ENCODE data around the gene DGKH.

DGKH gene

DNA sequence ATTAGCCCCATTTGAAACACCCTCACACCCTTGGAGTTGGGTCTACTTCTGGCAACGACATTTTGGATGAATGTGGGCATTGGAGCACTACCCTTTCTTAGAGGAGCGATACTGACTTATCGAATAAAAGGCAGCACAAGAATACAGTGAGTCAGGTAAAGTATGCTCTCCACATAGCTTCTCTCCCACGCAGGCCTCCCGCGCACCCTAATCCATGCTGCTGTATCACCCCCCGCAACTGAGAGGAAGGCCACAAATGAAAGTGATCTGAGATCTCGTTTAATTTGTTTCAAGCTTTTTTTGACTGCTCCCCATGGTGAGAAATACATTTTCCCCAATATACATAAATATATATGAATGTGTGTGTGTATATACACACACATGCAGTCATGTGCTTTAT lies 198.1 kb downstream of the DGKH start:
- H3K9me3 ChIP-seq (ENCODE audit: control insufficient read depth, insufficient read depth, low read length), result no peaks in the 10 kb centered on the region
- no peaks in the 10 kb centered on the region for H3K36me3 ChIP-seq (ENCODE audit: insufficient read depth, low read length)
- H3K9ac ChIP-seq (ENCODE audit: low read depth, low read length), result no peak overlapping the region
- no peaks in the 10 kb centered on the region for H3K4me1 ChIP-seq (ENCODE audit: insufficient read depth, low read length)

GRCh38 chr13:42247883-42248282 lies 199.4 kb downstream of the DGKH start:
- H3K9me3 ChIP-seq (ENCODE audit: control insufficient read depth, insufficient read depth, low read length), result no peaks in the 10 kb centered on the region
- H3K4me1 ChIP-seq (ENCODE audit: insufficient read depth, low read length), result no peaks in the 10 kb centered on the region
- no peaks in the 10 kb centered on the region for H3K36me3 ChIP-seq (ENCODE audit: insufficient read depth, low read length)
- no peak overlapping the region for H3K9ac ChIP-seq (ENCODE audit: low read depth, low read length)

- H3K36me3 ChIP-seq (ENCODE audit: insufficient read depth, low read length), result no peaks in the 10 kb centered on the region
- no peaks in the 10 kb centered on the region for H3K9me3 ChIP-seq (ENCODE audit: control insufficient read depth, insufficient read depth, low read length)
- H3K9ac ChIP-seq (ENCODE audit: low read depth, low read length), result no peak overlapping the region
- no peaks in the 10 kb centered on the region for H3K4me1 ChIP-seq (ENCODE audit: insufficient read depth, low read length)
Observed at GRCh38 chr13:42255886-42256285, 207.4 kb downstream of the DGKH start.

DNA sequence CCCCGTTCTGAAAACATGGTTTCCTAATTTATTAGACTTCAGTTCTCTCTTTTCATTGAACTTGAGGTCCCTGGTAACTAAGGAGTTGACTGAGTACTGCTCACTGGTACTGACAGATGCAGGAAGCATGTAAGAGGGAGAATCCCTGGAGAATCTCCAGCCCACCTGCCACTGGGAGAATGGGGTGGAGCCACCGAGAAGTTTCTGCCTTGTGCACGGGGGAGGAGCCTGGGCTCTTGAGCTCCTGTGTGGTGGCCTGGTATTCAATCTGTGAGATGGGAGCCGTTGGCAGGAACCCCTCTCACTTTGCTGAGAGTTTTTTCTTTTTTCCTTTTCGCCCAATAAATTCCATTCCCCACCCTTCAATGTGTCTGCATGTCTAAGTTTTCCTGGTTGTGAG lies 210.3 kb downstream of the DGKH start:
- Histone ChIP-seq H3K9me3 (ENCODE audit: control insufficient read depth, insufficient read depth, low read length) (no peaks in the 10 kb centered on the region; the same call in 1 of the 2 replicates), H3K9ac (ENCODE audit: low read depth, low read length) (no peak overlapping the region), H3K4me1 (ENCODE audit: insufficient read depth, low read length) (no peaks in the 10 kb centered on the region), H3K36me3 (ENCODE audit: insufficient read depth, low read length) (no peaks in the 10 kb centered on the region)

DNA sequence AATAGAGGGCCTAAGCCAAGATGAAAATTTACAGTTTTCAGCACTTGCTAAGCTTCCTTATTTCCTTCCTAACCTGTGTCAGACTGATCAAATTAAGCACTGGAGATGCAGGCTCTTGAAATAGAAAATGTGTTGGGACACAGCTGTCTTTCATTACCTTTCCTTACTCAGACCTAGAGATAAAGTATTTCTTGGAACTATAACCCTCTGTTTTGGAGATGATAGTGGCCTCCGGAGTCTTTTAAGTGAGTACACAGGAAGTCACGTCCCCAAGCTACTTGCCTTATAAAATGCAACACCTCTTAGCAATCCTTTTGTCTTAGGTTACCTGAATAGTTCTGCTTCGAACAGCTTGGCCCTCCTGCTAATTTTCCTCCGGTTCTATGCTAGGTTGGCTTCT lies 211.1 kb downstream of the DGKH start:
- Histone ChIP-seq H3K36me3 (ENCODE audit: insufficient read depth, low read length) (no peaks in the 10 kb centered on the region), H3K9me3 (ENCODE audit: control insufficient read depth, insufficient read depth, low read length) (no peaks in the 10 kb centered on the region; the same call in 1 of the 2 replicates), H3K4me1 (ENCODE audit: insufficient read depth, low read length) (no peaks in the 10 kb centered on the region), H3K9ac (ENCODE audit: low read depth, low read length) (no peak overlapping the region)

- no peaks in the 10 kb centered on the region for H3K4me1 ChIP-seq (ENCODE audit: insufficient read depth, low read length)
- H3K9me3 ChIP-seq (ENCODE audit: control insufficient read depth, insufficient read depth, low read length), result no peaks in the 10 kb centered on the region; the same call in 1 of the 2 replicates
- H3K9ac ChIP-seq (ENCODE audit: low read depth, low read length), result no peak overlapping the region
- no peaks in the 10 kb centered on the region for H3K36me3 ChIP-seq (ENCODE audit: insufficient read depth, low read length)
Observed at GRCh38 chr13:42260903-42261654, 212.6 kb downstream of the DGKH start.

DNA sequence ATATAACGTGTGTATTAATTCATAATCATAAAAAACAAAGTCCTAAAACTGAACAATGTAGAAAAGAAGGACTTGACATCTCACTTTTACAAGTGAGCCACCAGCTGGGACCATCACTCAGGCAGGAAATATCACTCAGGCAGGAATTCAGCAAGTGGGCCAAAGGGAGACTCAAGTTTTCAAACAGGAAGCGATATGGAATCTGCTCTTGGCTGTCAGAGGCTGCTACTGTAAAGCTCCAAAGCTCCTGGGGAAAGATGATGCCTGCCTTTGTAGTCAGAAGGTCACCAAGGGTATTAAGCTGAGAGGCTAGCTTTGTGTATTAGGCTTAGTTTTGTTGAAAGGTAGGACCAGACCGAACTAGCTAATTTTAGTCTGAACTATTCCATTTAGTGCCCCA lies 218.0 kb downstream of the DGKH start:
- H3K9ac ChIP-seq (ENCODE audit: low read depth, low read length), result no peak overlapping the region
- no peaks in the 10 kb centered on the region for H3K4me1 ChIP-seq (ENCODE audit: insufficient read depth, low read length)
- no peaks in the 10 kb centered on the region for H3K9me3 ChIP-seq (ENCODE audit: control insufficient read depth, insufficient read depth, low read length)
- H3K36me3 ChIP-seq (ENCODE audit: insufficient read depth, low read length), result no peaks in the 10 kb centered on the region

GRCh38 chr13:42270160-42270856 lies 221.9 kb downstream of the DGKH start:
- no peaks in the 10 kb centered on the region for H3K36me3 ChIP-seq (ENCODE audit: insufficient read depth, low read length)
- peaks cover 8% of the 10 kb centered on the region; the same call in 1 of the 2 replicates for H3K4me1 ChIP-seq (ENCODE audit: insufficient read depth, low read length)
- no peaks in the 10 kb centered on the region for H3K9me3 ChIP-seq (ENCODE audit: control insufficient read depth, insufficient read depth, low read length)
- no peak overlapping the region for H3K9ac ChIP-seq (ENCODE audit: low read depth, low read length)

DNA sequence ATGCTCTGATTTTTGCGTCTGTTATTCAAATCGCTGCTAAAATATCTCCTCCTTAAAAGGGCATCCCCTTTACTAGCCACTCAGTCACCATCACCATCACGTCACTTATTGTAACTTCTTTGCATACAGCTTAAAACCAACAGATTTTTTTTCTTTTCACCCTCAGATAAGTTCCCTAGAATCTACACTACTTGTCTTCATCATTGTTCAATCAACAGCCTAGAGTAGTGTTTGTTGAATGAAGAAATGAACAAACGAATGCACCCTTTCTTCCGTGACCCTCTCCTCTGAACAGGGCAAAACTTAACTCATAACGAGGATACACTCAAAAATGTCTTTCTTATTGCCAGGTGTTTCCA lies 222.4 kb downstream of the DGKH start:
- no peaks in the 10 kb centered on the region for H3K36me3 ChIP-seq (ENCODE audit: insufficient read depth, low read length)
- H3K4me1 ChIP-seq (ENCODE audit: insufficient read depth, low read length), result peaks cover 11% of the 10 kb centered on the region; the same call in 1 of the 2 replicates
- no peaks in the 10 kb centered on the region for H3K9me3 ChIP-seq (ENCODE audit: control insufficient read depth, insufficient read depth, low read length)
- peak overlapping the region; percentile 72; the same call in 1 of the 2 replicates for H3K9ac ChIP-seq (ENCODE audit: low read depth, low read length)

DNA sequence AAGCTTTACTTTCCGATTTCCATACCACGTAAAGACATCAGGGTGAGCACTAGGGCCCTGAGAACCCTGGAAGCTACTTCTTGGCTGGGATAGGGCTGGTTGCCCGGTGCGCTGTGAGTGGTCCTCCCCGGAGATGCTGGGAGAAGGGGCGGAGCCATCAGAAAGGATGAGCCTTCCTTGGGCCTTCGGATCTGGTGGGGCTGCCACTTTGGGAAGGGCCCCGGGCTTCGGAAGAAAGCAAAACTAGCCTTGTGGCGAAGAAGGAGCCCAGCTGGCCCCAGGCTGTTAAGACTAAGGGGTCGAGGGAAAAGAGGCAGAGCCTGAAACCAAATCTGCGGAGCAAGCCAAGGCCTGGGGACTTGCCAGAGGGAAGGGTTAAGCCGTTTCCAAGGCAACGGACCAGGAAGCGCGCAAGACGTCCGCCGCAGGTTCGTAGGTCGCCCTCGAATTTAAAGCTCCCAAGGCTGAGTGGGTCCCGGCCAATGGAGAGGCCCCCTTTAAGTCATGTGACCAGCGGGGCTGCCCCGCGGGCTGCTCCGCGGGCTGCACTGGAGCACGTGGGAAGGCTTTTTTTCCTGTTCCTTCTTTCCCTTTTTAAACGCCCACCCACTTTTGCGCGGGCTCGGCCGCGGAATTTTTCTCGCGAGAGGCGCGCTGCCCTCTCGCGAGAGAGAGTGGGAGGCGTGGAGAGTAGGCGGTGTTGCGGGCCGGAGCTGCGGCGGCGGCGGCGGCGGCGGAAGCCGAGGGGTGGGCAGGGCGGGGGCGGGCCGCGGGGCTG lies 223.1 kb downstream of the DGKH start:
- Histone ChIP-seq H3K9ac (ENCODE audit: low read depth, low read length) (peak overlapping the region; percentile 72), H3K4me1 (ENCODE audit: insufficient read depth, low read length) (peaks cover 11% of the 10 kb centered on the region; the same call in 1 of the 2 replicates), H3K36me3 (ENCODE audit: insufficient read depth, low read length) (no peaks in the 10 kb centered on the region), H3K9me3 (ENCODE audit: control insufficient read depth, insufficient read depth, low read length) (no peaks in the 10 kb centered on the region)

- peaks cover 13% of the 10 kb centered on the region for H3K4me1 ChIP-seq (ENCODE audit: insufficient read depth, low read length)
- H3K9ac ChIP-seq (ENCODE audit: low read depth, low read length), result peak within 1 kb of the TSS; percentile 77
- H3K9me3 ChIP-seq (ENCODE audit: control insufficient read depth, insufficient read depth, low read length), result no peaks in the 10 kb centered on the region
- no peaks in the 10 kb centered on the region for H3K36me3 ChIP-seq (ENCODE audit: insufficient read depth, low read length)
Observed at GRCh38 chr13:42272115-42272803, 223.8 kb downstream of the DGKH start, which contains the start of gene AKAP11. Gene AKAP11, plus strand, starts transcription at chr13:42272152. Its CDS starts 14,197 bp downstream, at chr13:42286349.

DNA sequence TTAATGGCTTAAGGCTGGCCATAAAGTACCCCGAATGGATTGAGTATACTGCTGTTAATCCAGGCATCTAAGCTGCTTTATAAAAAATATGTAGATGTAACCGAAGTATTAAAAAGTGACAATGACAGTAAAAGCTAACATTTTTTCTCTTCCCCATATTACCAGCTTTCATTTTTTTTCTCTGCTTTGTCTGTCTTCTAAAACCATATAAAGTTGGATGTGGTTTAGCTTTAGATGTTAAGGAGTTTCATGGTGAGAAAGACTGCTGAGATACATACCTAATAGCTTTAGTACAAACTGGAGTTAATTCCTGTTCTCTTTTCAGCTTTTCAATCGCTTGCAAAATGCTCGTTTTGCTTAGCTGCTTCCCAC lies 224.3 kb downstream of the DGKH start:
- Histone ChIP-seq H3K9ac (ENCODE audit: low read depth, low read length) (peak overlapping the region; percentile 77), H3K36me3 (ENCODE audit: insufficient read depth, low read length) (no peaks in the 10 kb centered on the region), H3K9me3 (ENCODE audit: control insufficient read depth, insufficient read depth, low read length) (no peaks in the 10 kb centered on the region), H3K4me1 (ENCODE audit: insufficient read depth, low read length) (peaks cover 18% of the 10 kb centered on the region)

DNA sequence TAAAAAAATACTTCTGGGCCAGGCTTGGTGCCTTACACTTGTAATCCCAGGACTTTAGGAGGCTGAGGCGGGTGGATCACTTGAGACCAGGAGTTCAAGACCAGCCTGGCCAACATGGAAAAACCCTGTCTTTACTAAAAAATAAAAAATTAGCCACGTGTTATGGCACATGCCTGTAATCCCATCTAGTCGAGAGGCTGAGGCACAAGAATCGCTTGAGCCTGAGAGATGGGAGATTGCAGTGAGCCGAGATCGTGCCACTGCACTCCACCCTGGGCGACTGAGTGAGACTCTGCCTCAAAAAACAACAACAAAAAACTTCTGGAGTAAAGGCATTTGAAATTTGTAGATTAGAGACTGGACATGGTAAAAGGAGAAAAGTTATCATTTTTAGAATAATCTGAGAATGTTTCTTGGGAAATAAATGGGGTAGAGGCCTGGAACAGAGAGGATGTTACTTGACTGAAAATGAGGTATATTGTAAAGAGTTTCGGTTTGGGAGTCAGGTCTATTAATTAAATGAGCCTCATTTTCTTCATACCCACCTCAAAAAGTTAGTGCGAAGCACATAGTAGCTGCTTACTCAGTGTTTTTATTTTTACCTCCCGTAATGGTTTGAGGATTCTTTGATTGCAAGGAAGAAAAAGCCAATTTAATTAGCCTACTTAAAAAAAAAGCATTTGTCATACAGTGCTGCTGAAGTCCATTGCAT lies 226.1 kb downstream of the DGKH start:
- Histone ChIP-seq H3K9ac (ENCODE audit: low read depth, low read length) (no peak overlapping the region), H3K4me1 (ENCODE audit: insufficient read depth, low read length) (peaks cover 19% of the 10 kb centered on the region), H3K9me3 (ENCODE audit: control insufficient read depth, insufficient read depth, low read length) (no peaks in the 10 kb centered on the region), H3K36me3 (ENCODE audit: insufficient read depth, low read length) (no peaks in the 10 kb centered on the region)

GRCh38 chr13:42275098-42275471 lies 226.6 kb downstream of the DGKH start:
- H3K9ac ChIP-seq (ENCODE audit: low read depth, low read length), result no peak overlapping the region

More at GRCh38 chr13:42275098-42275471, 226.6 kb downstream of the DGKH start:
- no peaks in the 10 kb centered on the region for H3K9me3 ChIP-seq (ENCODE audit: control insufficient read depth, insufficient read depth, low read length)
- no peaks in the 10 kb centered on the region for H3K36me3 ChIP-seq (ENCODE audit: insufficient read depth, low read length)
- peaks cover 19% of the 10 kb centered on the region for H3K4me1 ChIP-seq (ENCODE audit: insufficient read depth, low read length)

Measured in ES-I3 (cell line).